BE2C (cell line): Measurements from ENCODE around the gene CACNA1B.

Experiments
- DNase-seq: peaks from one replicate; pipeline ENCODE4 v3.0.0-alpha.2; 2020
- H3K27me3 ChIP-seq: fragments of 250-450 bp; sonication (Bioruptor Pico); 2 replicates; pipeline ENCODE4 v1.5.1; 2020; ENCODE audit warnings: mild to moderate bottlenecking
- H3K36me3 ChIP-seq: fragments of 250-450 bp; sonication (Bioruptor Pico); 2 replicates; pipeline ENCODE4 v1.5.1; 2020; ENCODE audit warnings: mild to moderate bottlenecking
- H3K4me1 ChIP-seq: fragments of 250-450 bp; sonication (Bioruptor Pico); 2 replicates; pipeline ENCODE4 v1.5.1; 2020
- H3K4me3 ChIP-seq: 2 replicates; pipeline ENCODE4 v1.5.1; 2011; ENCODE audit warnings: low read depth, low read length
- H3K9me3 ChIP-seq: fragments of 250-450 bp; sonication (Bioruptor Pico); 2 replicates; pipeline ENCODE4 v1.5.1; 2020
- TF ChIP-seq, protein P1 (sequence below): IDR thresholded peaks from 2 replicates; pipeline ENCODE4 v1.5.1; 2012; ENCODE audit warnings: mild to moderate bottlenecking, low read depth, low read length

CACNA1B gene

DNA sequence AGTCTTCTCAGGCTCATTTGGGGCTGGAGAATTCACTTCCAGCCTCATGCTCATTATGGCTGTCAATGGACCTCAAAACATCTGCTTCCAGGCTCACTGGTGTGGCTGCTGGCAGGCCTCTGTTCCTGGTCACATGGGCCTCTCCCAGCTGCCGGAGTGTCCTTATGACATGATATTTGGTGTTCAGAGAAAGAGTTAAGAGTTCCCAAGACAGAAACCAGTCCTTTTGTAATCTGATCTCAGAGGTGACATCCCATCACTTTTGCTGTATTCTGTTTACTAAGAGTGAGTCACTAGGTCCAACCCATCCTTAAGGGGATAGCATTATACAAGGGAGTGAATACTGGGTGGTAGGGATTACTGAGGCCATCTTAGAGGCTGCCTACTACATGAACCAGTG, 104.6 kb downstream of the CACNA1B start:
- TF ChIP-seq, protein P1, sequence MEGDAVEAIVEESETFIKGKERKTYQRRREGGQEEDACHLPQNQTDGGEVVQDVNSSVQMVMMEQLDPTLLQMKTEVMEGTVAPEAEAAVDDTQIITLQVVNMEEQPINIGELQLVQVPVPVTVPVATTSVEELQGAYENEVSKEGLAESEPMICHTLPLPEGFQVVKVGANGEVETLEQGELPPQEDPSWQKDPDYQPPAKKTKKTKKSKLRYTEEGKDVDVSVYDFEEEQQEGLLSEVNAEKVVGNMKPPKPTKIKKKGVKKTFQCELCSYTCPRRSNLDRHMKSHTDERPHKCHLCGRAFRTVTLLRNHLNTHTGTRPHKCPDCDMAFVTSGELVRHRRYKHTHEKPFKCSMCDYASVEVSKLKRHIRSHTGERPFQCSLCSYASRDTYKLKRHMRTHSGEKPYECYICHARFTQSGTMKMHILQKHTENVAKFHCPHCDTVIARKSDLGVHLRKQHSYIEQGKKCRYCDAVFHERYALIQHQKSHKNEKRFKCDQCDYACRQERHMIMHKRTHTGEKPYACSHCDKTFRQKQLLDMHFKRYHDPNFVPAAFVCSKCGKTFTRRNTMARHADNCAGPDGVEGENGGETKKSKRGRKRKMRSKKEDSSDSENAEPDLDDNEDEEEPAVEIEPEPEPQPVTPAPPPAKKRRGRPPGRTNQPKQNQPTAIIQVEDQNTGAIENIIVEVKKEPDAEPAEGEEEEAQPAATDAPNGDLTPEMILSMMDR, result no peak

DNA sequence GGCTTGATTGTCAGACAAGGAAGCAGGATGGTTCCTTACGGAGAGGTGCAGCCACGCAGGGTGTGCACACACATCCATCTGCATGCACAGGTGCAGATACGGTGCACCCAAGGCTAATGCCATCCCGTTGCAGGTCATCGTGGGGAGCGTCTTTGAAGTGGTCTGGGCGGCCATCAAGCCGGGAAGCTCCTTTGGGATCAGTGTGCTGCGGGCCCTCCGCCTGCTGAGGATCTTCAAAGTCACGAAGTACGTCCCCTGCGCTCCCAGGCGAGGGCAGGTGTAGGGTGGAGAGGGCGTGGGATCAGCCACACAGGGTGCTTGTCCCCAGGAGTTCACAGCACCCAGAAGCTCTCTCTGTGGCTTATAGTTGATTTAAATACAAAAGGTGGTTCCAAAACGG, 106.4 kb downstream of the CACNA1B start:
- no peaks in the 10 kb centered on the region for H3K36me3 ChIP-seq
- TF ChIP-seq, protein P1, result no peak
- no peaks in the 10 kb centered on the region for H3K9me3 ChIP-seq
- DNase-seq, result no peak
- no peak overlapping the region for H3K4me3 ChIP-seq
- no peaks in the 10 kb centered on the region for H3K4me1 ChIP-seq
- H3K27me3 ChIP-seq, result no peaks in the 10 kb centered on the region

More for the DNA sequence above, 104.6 kb downstream of the CACNA1B start:
- H3K27me3 ChIP-seq, result no peaks in the 10 kb centered on the region
- H3K9me3 ChIP-seq, result no peaks in the 10 kb centered on the region
- no peak for DNase-seq
- H3K4me1 ChIP-seq, result no peaks in the 10 kb centered on the region
- H3K36me3 ChIP-seq, result no peaks in the 10 kb centered on the region
- no peak overlapping the region for H3K4me3 ChIP-seq

GRCh38 chr9:137984520-137985257, 107.1 kb downstream of the CACNA1B start:
- no peaks in the 10 kb centered on the region for H3K9me3 ChIP-seq
- no peak for DNase-seq
- H3K27me3 ChIP-seq, result no peaks in the 10 kb centered on the region
- TF ChIP-seq, protein P1, result no peak
- no peaks in the 10 kb centered on the region for H3K4me1 ChIP-seq
- no peak overlapping the region for H3K4me3 ChIP-seq
- no peaks in the 10 kb centered on the region for H3K36me3 ChIP-seq

DNA sequence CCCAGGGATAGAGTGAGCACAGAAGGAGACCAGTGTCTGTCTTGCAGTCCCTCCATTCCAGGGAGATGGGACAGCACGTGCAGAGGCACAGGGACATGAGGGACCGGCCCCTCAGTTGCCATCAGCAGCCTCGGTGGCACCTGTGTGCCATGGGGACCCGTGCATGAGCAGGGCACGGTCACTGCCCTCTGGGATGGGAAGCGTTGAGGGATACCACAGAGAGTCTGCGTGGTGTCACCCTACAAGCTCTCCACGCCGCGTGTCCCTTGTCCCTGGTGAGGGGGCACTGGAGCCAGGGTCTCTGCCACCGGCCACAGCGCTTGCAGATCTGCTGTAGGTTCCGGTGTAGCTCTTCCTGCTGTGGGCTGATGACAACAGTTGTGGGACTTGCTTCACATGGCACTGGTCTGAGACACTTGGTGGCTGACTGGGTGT, 108.1 kb downstream of the CACNA1B start:
- TF ChIP-seq, protein P1, result no peak
- no peaks in the 10 kb centered on the region for H3K27me3 ChIP-seq
- DNase-seq, result no peak

DNA sequence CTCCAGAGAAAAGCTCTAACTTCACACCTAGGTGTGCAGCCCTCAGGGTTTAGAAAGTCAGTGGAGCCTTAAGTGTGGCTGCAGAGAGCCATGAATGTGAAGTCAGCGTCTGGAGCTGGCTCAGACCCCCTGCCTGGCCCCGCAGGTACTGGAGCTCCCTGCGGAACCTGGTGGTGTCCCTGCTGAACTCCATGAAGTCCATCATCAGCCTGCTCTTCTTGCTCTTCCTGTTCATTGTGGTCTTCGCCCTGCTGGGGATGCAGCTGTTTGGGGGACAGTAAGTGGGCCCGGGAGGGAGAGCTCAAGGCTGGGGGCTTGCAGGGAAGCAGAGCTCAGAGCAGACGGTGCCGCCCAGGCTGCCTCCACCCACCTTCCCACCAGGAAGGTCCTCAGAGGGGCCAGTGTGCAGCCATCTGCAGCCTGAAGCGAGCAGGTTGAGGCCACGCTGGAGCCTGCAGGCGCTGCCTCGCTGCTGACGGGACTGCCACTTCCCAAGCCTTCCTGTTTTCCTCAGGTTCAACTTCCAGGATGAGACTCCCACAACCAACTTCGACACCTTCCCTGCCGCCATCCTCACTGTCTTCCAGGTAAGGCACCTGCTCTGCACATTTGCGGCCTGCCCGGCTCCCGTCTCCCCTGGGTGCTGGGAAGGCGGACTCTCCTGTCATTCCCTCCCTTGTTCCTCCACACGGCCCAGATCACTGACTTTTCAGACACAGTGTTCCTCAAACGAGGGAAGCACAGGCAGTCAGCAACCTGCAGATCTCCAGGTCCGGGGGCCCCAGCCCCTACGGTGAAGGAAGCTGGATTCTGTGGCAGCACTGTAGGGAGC, 108.9 kb downstream of the CACNA1B start:
- Histone ChIP-seq H3K9me3 (no peaks in the 10 kb centered on the region), H3K4me3 (no peak overlapping the region), H3K36me3 (no peaks in the 10 kb centered on the region), H3K27me3 (no peaks in the 10 kb centered on the region), H3K4me1 (no peaks in the 10 kb centered on the region)
- TF ChIP-seq, protein P1, result no peak
- DNase-seq, result no peak

More for the DNA sequence above, 108.1 kb downstream of the CACNA1B start:
- no peaks in the 10 kb centered on the region for H3K4me1 ChIP-seq
- H3K9me3 ChIP-seq, result no peaks in the 10 kb centered on the region
- H3K36me3 ChIP-seq, result no peaks in the 10 kb centered on the region
- no peak overlapping the region for H3K4me3 ChIP-seq
